Aorta (tissue), 5 donors: ENCODE data around the gene APOH. TPM values are rescaled to one million over a fixed set of nuclear protein-coding genes. Genes with fewer than 3 reads are reported as not detected.

ENCODE experiments used
- ATAC-seq: fragments of 200-7000 bp; cut with Tn5 transposase; one replicate; pipeline ENCODE4 v1.9.1; 2022; ENCODE audit warnings: moderate library complexity; ENCODE audit not compliant: low FRiP score
- DNase-seq, 2 donors: peaks; one replicate each; pipeline ENCODE4 v3.0.0-alpha.2; 2020
- H3K27ac ChIP-seq, 2 donors: one replicate each; pipeline ENCODE4 v1.5.1; 2013; ENCODE audit warnings: low read length in 2 of 2, mild to moderate bottlenecking in 2 of 2, moderate library complexity in 2 of 2, control low read depth in 1 of 2, inconsistent platforms in 1 of 2, low read depth in 1 of 2
- H3K27me3 ChIP-seq, 2 donors: one replicate each; pipeline ENCODE4 v1.6.1; 2013; ENCODE audit warnings: control low read depth in 1 of 2, low read length in 1 of 2, mild to moderate bottlenecking in 1 of 2, moderate library complexity in 1 of 2; ENCODE audit not compliant: insufficient read depth in 2 of 2, control insufficient read depth in 1 of 2
- H3K36me3 ChIP-seq, 2 donors: one replicate each; pipeline ENCODE4 v1.6.1; 2013; ENCODE audit warnings: control low read depth in 1 of 2, low read length in 1 of 2, mild to moderate bottlenecking in 1 of 2; ENCODE audit not compliant: insufficient read depth in 2 of 2, control insufficient read depth in 1 of 2
- H3K4me1 ChIP-seq, 2 donors: one replicate each; pipeline ENCODE4 v1.6.1; 2013; ENCODE audit warnings: low read length in 2 of 2, control low read depth in 1 of 2, mild to moderate bottlenecking in 1 of 2, moderate library complexity in 1 of 2; ENCODE audit not compliant: insufficient read depth in 2 of 2, control insufficient read depth in 1 of 2
- H3K4me3 ChIP-seq, 2 donors: one replicate each; pipeline ENCODE4 v1.5.1; 2013; ENCODE audit warnings: low read length in 2 of 2, control low read depth in 1 of 2, mild to moderate bottlenecking in 1 of 2
- H3K9me3 ChIP-seq: one replicate; pipeline ENCODE4 v1.6.1; 2013; ENCODE audit warnings: mild to moderate bottlenecking, low read length; ENCODE audit not compliant: control insufficient read depth
- WGBS, 2 donors: extraction: QIAGEN DNeasy Blood & Tissue Kit; methylation state at CpG; one replicate each; pipeline ENCODE4 v1.1.7; 2013; 5-methylcytosine and 5-hydroxymethylcytosine counted together
- intact Hi-C, 2 donors: fragments of 100-400 bp; cut with DNase I; formaldehyde crosslinking; loops; one replicate each; pipeline versions ENCODE4 v1.14.2 to v1.15.0; 2022
- polyA plus RNA-seq, 2 donors: library from polyadenylated mRNA; stranded (reverse); fragments of 200-250 nt; gene quantifications; one replicate each; pipeline ENCODE4 v1.2.3, GENCODE V29; 2013
- total RNA-seq, 2 donors: library from RNA; stranded (reverse); fragmentation: NEBNext Ultra II Directional; extraction: Animal tissue kit (Norgen Biotek cat#: 25700); gene quantifications; one replicate each; pipeline ENCODE4 v1.2.1, GENCODE V29; 2021
- donor health status: healthy with polysubstance abuse.
- donor health status: Bipolar disorder and iron deficiency.
- donor health status: DM: no; HTN: no; CAD: no.
- donor health status: DM: no; HTN: no; CAD: no.
- donor health status: DM: yes; HTN: yes; CAD: no.

The APOH gene
- total and polyA plus RNA-seq, 4 donors, result 1.1 TPM; not detected in 3

- no peak overlapping the region for H3K27ac ChIP-seq
- DNase-seq (no peak), ATAC-seq (no peak)
- intact Hi-C loops, result no loop called here
- H3K27me3 ChIP-seq, result no peaks in the 10 kb centered on the region
- no peak overlapping the region for H3K4me3 ChIP-seq
- no peaks in the 10 kb centered on the region for H3K4me1 ChIP-seq
- no peaks in the 10 kb centered on the region for H3K9me3 ChIP-seq
- WGBS, 2 donors, result 40 to 48% methylated on average over 5 of the region's 5 CpGs
- no peaks in the 10 kb centered on the region for H3K36me3 ChIP-seq
Measured at GRCh38 chr17:66248285-66248684, 19.1 kb upstream of the APOH start.

- intact Hi-C loops, result no loop called here
- ATAC-seq (no peak), DNase-seq (no peak)
- Histone ChIP-seq H3K4me3 (no peak overlapping the region), H3K27me3 (no peaks in the 10 kb centered on the region), H3K36me3 (no peaks in the 10 kb centered on the region), H3K4me1 (no peaks in the 10 kb centered on the region), H3K27ac (no peak overlapping the region), H3K9me3 (no peaks in the 10 kb centered on the region)
- 45 to 53% methylated on average over 1 of the region's 1 CpG for WGBS, 2 donors
Measured at GRCh38 chr17:66241839-66242238, 12.6 kb upstream of the APOH start.

GRCh38 chr17:66240630-66241029, 11.4 kb upstream of the APOH start:
- ATAC-seq (no peak), DNase-seq (no peak)
- Histone ChIP-seq H3K4me1 (no peaks in the 10 kb centered on the region), H3K36me3 (no peaks in the 10 kb centered on the region), H3K4me3 (no peak overlapping the region), H3K27me3 (no peaks in the 10 kb centered on the region), H3K9me3 (no peaks in the 10 kb centered on the region), H3K27ac (no peak overlapping the region)
- 58 to 66% methylated on average over 3 of the region's 3 CpGs for WGBS, 2 donors
- intact Hi-C loops, result no loop called here

GRCh38 chr17:66240013-66240412, 10.8 kb upstream of the APOH start:
- Histone ChIP-seq H3K9me3 (no peaks in the 10 kb centered on the region), H3K27me3 (no peaks in the 10 kb centered on the region), H3K27ac (no peak overlapping the region), H3K36me3 (no peaks in the 10 kb centered on the region), H3K4me3 (no peak overlapping the region), H3K4me1 (no peaks in the 10 kb centered on the region)
- WGBS, 2 donors, result 86 to 89% methylated on average over 6 of the region's 6 CpGs
- no peak for ATAC-seq
- intact Hi-C loops, result no loop called here
- no peak for DNase-seq

- no peaks in the 10 kb centered on the region for H3K36me3 ChIP-seq
- no peak for ATAC-seq
- H3K4me3 ChIP-seq, result no peak overlapping the region
- no peak for DNase-seq
- 93 to 94% methylated on average over 3 of the region's 3 CpGs for WGBS, 2 donors
- H3K27ac ChIP-seq, result no peak overlapping the region
- H3K4me1 ChIP-seq, result no peaks in the 10 kb centered on the region
- intact Hi-C loops, result no loop called here
- no peaks in the 10 kb centered on the region for H3K27me3 ChIP-seq
- H3K9me3 ChIP-seq, result no peaks in the 10 kb centered on the region
Measured at GRCh38 chr17:66235377-66235994, 6.3 kb upstream of the APOH start.

GRCh38 chr17:66234611-66235010, 5.4 kb upstream of the APOH start:
- Histone ChIP-seq H3K4me3 (no peak overlapping the region), H3K9me3 (no peaks in the 10 kb centered on the region), H3K27me3 (no peaks in the 10 kb centered on the region), H3K27ac (no peak overlapping the region), H3K4me1 (no peaks in the 10 kb centered on the region), H3K36me3 (no peaks in the 10 kb centered on the region)
- DNase-seq (no peak), ATAC-seq (no peak)
- WGBS, 2 donors, result 42 to 59% methylated on average over 3 of the region's 3 CpGs
- intact Hi-C loops, result no loop called here

GRCh38 chr17:66233023-66233753, 4.0 kb upstream of the APOH start:
- intact Hi-C loops, result no loop called here
- H3K27ac ChIP-seq, result no peak overlapping the region
- H3K27me3 ChIP-seq, result no peaks in the 10 kb centered on the region
- 74 to 75% methylated on average over 8 of the region's 8 CpGs for WGBS, 2 donors
- no peaks in the 10 kb centered on the region for H3K4me1 ChIP-seq
- no peak overlapping the region for H3K4me3 ChIP-seq
- no peak for DNase-seq
- H3K9me3 ChIP-seq, result no peaks in the 10 kb centered on the region
- ATAC-seq, result no peak
- no peaks in the 10 kb centered on the region for H3K36me3 ChIP-seq

- Histone ChIP-seq H3K4me3 (no peak overlapping the region), H3K4me1 (no peaks in the 10 kb centered on the region), H3K9me3 (no peaks in the 10 kb centered on the region), H3K27ac (no peak overlapping the region), H3K27me3 (no peaks in the 10 kb centered on the region), H3K36me3 (no peaks in the 10 kb centered on the region)
- DNase-seq, result no peak
- 79 to 80% methylated on average over 4 of the region's 4 CpGs for WGBS, 2 donors
- intact Hi-C loops, result no loop called here
- ATAC-seq, result no peak
Measured at GRCh38 chr17:66230922-66231591, 1.8 kb upstream of the APOH start.
